ENCODE results near the gene TMC3.

- TF ChIP-seq CTCF (IDR thresholded peaks at IDR 0.05; ENCODE audit: low read length) (no peak), EZH2 (IDR thresholded peaks at IDR 0.05; ENCODE audit: borderline replicate concordance, low read length) (no peak)
Measured at GRCh38 chr15:81421461-81421860, 47.4 kb upstream of the TMC3 start.
